ENCODE measurements around the gene LSM4.
"Not testable (repeated sequence)": the region's sequence is repeated elsewhere in the genome, so short reads cannot be mapped to it uniquely, and the experiment has no call there.

Gene LSM4

DNA sequence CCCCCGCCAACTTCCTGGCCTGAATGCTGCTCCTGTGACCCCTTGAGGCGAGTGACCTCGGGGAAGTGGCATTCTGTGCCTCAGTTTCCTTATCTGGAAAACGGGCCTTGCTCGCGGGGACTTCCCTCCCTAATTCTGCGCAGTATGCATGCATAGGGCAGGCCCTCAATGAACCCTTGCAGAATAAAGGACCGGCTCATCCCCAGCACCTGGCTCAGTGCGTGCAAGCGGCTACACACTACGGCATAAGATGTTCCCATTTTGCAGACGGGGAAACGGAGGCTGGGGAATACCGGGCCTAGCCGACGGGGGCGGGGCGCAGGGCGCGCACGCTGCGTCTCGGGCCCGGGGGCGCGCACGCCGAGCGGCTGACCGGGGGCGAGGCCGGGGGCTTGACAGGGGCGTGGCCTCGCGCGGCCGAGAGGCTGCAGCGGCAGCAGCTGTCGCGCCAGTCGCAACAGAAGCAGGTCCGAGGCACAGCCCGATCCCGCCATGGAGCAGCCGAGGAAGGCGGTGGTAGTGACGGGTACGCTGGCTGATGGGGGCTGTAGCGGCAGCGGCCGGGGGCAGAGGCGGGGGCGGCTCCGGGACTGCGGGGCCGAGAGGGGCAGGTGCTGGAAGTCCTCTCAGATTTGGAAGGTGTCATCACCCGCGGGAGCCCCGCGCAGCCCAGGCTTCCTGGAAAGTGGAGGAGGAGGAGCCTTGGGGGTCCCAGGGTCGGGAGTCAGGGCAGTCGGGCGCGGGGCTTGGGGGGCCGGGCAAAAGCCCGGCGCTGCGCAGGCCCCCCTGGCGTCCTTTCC, 17.5 kb upstream of the LSM4 start, which contains the start of gene PGPEP1:
Gene PGPEP1, plus strand, starts transcription at position 409 of the 800 bp plus-strand sequence. Its CDS starts 84 bp downstream, at position 493.
- no peak for DNase-seq

DNA sequence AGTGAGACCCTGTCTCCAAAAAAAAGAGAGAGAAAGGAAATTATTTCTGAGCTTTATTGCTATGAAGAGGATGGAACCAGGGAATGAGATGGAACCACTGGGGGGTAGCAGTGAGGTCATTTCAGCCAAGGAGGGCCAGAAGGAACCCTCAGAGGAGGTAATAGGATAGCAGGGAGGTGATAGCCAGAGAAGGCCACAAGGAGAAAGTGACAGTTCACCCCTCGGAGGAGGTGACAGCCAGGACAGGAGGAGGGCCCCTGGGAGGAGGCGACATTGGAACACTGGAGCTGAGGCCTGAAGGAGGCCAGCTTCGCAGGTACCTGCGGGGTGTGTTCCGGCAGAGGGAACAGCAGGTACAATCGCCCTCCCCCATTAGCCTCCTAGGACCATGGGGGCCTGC, 16.8 kb upstream of the LSM4 start:
- DNase-seq, result no peak

GRCh38 chr19:18338541-18338940, 15.7 kb upstream of the LSM4 start:
- no peak for DNase-seq

DNA sequence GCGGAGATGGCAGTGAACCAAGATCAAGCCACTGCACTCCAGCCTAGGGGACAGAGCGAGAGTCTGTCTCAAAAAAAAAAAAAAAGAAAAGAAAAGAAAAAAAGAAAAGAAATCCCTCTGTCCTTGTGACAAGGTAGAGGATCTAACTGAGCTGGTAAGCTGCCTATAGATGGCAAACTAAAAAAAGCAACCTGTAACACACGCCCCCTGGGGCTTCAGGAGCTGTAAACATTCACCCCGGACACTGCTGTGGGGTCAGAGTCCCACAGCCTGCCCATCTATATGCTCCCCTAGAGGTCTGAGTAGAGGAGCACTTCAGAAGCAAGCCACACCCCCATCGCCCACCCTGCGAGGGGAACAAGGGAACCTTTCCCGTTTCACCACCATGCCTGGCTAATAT, 13.2 kb upstream of the LSM4 start:
- DNase-seq, result no peak

GRCh38 chr19:18333680-18334079, 10.8 kb upstream of the LSM4 start:
- DNase-seq, result no peak

- DNase-seq, result no peak
Observed at GRCh38 chr19:18332917-18333530, 10.1 kb upstream of the LSM4 start.

DNA sequence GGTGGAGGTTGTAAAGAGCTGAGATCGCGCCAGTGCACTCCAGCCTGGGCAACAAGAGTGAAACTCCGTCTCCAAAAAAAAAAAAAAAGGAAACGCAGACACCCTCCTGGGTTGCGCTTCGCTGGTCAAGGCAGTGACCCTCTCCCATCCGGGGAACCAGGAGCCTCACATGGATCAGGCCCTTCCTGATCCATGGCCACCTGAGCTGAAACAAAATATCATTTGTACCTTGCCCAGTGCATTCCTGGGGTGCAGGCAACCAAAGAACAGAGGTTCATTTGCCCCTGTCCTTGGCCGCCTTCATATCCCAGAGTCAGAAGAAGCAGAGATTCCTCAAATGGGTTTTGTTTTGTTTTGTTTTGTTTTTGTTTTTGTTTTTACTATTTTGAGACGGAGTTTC, 8.0 kb upstream of the LSM4 start:
- no peak for DNase-seq

- no peak for DNase-seq
Observed at GRCh38 chr19:18329035-18329376, 6.1 kb upstream of the LSM4 start.

DNA sequence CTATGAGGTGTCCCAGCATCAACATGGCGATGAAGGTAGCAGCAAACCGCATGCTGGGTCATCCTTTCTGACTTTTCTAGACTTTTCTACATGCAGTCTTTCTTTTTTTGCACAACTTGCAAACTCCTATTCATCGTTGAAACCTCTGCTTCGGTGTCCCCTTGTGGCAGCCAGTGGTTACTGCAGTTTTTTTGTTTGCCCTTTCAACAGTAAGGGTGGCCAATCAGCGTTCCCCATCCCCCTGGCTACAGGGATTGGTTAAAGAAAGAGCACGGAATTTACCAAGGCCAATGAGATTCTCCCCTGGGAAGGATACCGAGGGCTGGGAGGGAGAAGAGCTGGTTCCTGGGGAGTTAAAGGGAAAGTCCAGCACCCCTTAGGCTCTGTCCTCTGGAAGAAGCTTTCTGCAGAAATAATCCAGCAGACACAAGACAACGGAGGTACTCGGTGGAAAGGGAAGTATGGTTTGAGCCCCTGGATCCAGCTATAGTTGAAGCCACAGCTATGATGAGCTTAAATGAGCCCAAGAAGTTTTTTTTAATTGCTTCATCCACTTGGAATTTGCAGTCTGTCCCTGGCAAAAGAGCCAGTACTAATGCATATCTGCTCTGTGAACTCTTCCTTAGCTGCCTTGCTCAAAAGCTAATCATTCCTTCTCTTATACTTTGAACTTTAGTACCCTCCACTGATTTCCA, 5.6 kb upstream of the LSM4 start:
- peak; percentile 87 for DNase-seq

DNA sequence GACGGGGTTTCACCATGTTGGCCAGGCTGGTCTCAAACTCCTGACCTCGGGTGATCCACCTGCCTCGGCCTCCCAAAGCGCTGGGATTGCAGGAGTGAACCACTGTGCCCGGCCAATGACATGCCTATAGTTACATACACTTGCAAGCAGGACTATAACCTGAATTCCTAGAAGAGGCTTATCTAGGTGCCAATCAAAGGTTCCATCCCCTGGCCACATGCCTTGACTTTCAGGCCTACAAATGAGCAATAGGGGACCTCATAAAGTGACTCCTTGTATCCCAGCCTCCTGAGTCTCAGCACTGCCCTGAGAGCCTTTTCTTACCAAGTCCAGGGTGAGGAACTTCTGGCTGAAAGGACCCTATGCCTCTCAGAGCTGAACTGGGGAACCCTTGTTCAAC, 3.9 kb upstream of the LSM4 start:
- DNase-seq, result no peak

DNA sequence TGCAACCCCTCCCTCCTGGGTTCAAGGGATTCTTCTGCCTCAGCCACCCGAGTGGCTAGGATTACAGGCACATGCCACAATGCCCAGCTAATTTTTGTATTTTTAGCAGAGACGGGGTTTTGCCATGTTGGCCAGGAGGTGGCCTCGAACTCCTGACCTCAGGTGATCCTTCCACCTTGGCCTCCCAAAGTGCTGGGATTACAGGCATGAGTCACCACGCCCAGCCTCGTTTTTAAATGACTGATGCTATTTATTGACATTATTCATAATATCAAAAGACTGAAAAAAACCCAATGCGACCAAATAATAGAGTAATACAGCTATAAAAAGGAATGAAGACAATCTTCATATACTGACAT, 1.5 kb upstream of the LSM4 start:
- DNase-seq, result not testable (repeated sequence)

- DNase-seq, result no peak
Observed at GRCh38 chr19:18322318-18322758, 538 bp downstream of the LSM4 start.

- DNase-seq, result no peak
Observed at GRCh38 chr19:18321734-18322102, 1.2 kb downstream of the LSM4 start.

GRCh38 chr19:18320865-18321733, 1.8 kb downstream of the LSM4 start:
- no peak for DNase-seq

- DNase-seq, result no peak
Observed at GRCh38 chr19:18319591-18320135, 3.2 kb downstream of the LSM4 start.

- DNase-seq, result no peak
Observed at GRCh38 chr19:18317961-18318800, 4.7 kb downstream of the LSM4 start.

- no peak for DNase-seq
Observed at GRCh38 chr19:18313398-18313797, 9.5 kb downstream of the LSM4 start.

DNA sequence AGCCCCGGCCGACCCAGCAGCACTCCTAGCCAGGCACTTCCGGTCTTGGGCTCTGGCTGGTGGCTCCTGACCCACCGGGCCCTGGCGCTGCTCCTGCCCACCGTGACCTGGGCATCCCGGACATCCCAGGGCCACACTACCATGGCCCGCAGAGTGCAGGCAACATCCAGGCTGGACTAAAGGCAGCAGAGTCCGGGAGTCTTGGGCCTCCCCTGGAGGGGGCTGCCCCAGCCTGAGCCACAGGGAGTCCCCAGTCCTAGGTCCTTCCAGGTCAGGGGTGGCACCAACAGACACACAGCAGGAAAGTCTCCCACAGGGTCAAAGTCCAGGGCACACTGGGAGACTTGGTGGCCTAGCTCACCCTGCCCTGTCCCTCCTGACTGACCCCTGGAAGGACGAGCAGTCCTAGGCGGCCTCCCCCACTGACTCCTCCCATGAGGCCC, 10.8 kb downstream of the LSM4 start:
- DNase-seq, result no peak

DNA sequence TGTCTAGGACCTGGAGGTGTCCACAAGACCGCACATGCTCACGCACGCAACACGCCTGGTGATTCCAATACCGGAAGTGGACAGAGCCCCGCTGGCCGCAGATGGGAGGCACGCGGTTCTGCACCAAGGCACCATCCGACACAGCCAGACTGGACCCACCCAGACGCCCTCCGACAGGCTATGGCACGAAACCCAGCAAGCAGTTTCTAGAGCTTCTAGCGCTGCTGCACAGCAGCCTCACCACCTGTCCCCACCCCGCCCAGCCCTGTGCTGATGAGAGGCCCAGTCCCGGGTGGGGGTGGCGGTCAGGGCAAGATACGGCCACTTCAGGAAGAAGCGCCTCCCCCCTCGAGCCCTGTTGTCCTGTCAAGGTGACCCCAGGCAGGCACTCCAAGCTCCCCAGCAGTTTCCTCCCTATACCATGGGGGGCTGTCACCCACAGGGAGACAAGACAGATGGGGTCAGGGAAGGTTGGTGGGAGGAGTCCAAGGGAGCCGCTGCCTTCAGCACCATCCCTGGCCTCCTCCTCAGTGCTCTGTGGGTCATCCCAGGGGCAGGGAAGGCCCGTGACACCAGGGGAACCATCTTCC, 11.3 kb downstream of the LSM4 start:
- DNase-seq, result no peak

DNA sequence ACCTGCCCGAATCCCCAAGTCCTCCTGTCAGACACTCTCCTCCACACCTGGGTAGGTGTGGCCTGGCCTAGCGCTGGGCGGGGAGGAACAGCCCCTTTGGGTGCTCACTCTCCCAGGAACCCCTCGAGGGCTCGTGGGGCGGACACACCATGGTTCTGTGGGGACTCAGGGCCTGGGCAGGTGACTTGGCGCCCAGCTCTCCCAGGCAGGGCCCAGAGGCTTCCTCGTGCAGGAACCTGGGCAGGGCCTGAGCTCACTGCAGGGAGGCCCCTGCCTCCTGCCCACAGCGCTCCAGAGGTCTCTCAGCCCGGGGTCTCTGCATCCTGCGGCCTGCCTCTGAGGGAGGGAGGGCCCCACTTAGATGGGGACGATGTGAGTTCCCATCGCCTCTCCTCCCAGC, 11.9 kb downstream of the LSM4 start:
- DNase-seq, result no peak

DNA sequence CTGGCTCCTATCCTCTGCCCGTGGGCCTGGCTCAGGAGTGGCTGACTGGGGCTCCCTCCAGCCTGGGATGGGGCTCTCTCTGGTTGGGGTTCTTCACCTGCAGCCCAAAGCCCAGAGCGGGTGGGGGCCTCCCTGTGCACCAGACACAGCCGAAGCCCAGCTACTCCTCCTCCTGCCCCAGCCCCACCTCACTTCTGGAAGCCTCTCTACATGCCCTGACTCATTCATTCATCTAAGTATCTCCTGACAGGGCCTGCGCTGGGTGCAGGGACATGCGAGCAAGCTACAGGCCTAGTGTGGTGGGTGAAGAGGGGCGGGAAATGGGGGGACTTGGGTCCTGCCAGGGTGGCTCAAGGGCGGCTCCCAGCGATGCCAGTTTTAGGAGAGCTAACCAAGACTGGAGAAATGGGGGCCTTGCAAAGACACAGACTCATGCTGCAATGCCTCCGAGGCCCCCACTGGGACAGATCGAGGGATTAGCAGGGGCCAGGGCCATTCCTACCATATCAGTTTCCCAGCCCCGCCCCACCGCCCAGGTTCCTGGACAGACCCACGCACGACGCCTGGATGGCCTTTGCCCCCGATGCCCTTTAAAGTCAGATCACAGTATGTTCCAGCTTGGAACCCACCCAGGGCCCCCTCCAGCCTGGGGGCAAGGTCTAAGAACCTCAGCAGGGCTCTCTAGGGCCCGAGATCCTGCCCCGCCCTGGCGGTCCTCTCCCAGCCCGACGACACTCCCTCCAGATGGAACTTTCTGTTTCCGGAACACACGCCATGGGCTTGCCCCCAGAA, 12.6 kb downstream of the LSM4 start:
- no peak for DNase-seq
